Fibroblast of gingiva (primary cell): ENCODE results near the gene FCMR.

Experiments
- DNase-seq: peaks from one replicate; pipeline ENCODE4 v3.0.0-alpha.2; 2011; ENCODE audit warnings: low read depth

The FCMR gene, protein sequence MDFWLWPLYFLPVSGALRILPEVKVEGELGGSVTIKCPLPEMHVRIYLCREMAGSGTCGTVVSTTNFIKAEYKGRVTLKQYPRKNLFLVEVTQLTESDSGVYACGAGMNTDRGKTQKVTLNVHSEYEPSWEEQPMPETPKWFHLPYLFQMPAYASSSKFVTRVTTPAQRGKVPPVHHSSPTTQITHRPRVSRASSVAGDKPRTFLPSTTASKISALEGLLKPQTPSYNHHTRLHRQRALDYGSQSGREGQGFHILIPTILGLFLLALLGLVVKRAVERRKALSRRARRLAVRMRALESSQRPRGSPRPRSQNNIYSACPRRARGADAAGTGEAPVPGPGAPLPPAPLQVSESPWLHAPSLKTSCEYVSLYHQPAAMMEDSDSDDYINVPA

DNA sequence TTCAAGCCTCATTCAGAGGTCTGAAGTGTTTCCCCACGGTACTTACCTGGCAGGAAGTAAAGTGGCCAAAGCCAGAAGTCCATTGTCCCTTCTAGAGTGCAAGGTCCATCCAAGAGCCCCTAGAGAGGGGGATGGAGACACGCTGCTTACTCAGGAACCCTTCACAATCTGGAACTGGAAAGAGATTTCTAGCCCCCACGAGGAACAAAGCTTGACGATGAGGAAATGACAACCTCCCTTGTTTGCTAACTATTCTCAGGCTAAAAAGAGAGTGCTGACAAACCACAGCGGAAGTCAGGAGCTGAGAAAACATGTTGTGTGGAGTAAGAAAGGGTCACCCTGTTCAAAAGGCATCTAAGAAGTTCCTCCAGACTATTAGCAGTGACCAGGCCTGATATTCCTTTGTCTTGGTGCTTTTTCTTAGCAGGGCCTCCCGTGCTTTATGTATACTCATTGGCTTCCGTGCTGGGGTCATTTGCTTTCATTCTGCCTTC is at the start of gene FCMR:
TSS of gene FCMR (minus strand) at position 170 of the 494 bp plus-strand sequence. CDS start at position 83, 87 bp downstream.
- no peak for DNase-seq

DNA sequence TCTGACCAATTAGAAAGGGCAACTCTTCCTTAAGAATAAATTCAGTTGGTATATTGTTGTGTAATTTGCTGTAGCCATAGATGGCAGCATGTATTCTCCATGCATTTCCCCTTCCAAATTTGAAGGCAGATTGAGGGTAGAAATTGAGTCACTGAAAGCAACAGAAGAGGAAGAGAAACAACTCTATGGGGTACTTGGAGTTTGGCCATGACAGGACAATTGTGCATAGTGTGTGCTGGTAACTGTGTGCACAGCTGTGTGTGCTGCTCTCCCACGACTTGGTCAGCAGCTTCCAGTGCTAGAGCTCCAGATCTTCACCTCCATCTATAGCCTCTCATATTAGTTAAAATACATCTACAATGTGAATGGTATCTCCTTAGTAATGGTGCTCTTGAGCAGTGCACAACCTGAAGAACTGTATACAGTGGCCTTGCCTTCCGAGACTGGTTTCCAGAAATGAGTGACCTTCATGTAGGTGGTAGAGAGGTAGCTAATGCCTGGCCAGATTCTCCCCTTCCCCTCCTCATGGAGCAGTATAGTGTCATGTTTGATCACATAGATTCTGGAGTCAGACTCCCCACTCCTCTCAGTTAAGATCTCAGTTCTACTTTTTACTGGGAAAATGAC is 49.4 kb upstream of the FCMR start:
- no peak for DNase-seq

DNA sequence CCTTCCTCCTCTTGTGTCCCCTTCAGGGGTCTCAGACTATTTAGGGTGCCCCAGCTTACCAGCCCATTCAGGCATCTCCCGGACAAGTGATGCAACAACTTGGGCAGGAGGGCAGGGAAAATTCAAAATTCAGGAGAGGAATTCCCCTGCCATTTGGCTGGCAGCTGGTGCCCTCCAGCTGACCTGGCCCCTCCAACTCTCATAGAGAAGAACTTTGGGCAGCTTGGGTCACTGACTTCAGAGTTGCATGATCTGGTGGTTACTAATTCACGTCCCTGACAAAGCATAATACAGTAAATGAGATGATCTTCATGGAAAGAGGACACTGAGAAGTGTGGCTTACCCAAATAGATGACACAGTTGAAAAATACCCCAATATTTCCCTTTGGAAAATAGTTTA is 48.7 kb upstream of the FCMR start, which contains the start of gene FCAMR:
TSS of gene FCAMR (minus strand) at position 15 of the 400 bp plus-strand sequence. CDS start 335 bp downstream, outside the sequence.
- no peak for DNase-seq

DNA sequence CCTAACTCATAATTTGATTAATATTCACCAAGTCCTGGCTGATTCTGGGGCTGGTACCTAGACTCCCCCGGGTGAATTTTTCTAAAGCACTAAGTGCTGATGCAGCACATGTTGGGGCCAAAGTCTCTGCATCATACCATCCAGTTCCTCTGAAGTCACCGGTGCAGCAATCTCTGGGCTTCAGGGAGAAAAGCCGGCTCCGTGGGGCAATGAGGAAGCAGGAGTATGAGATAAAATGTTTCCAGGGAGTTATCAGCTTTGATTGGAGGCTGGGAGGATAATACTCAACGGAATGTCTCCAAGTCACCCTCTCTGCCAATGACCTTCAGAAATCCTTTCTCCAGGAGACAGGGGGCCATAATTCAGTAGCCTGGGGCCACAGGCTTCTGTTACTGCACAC is 47.3 kb upstream of the FCMR start:
- no peak for DNase-seq

DNA sequence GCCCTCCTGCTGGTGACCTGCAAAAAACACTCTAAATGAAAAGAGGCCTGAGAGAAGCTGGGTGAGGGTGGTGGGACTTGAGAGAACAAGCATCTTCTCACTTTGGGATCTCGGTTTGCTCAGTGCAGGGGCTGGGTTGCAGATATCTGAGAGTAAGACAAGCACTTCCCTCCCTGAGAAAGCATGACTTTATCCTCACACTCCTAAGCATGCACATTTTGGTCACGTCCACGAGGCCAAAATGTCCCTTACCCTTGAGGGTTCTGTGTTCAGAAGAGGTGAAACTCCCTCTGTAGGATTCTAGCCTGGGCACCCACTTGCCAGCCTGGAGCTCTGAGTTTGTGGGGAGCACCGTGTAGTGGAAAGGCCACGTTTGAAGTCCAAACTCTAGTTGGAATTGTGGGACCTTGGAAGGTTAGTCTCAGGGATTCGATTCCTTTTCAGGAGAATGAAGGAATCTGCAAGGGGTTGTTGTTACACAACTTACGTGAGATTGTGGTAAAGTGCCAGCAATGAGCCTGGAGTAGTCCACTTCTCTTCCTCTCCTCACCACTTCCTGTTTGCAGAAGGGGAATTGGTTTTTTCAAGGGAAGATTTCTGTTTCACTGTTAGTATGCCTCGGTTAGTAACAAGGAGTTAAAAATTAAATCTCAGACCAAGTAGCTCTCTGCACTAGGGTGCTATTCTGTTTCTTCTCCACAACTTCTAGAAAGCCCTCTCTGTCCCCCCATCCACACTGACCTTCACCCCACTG is 45.5 kb upstream of the FCMR start:
- no peak for DNase-seq

DNA sequence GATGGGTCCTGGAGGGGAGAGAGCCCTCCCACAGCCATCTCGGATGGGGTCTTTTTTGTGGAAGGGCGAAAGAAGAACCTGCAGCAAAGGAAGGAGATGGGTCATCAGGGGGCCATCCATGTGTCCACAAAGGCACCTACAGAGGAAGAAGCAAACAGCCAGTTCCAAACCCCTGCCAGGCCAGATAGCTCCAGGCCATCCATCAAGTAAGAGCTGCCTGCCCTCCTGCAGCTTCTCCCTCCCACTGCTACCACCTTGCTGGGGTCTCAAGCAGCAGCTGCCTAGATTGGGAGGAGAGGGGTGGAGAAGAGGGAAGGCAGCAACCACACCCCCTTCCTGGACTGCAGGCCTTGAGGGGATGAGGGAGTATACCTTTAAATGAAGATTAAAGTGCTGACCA is 44.0 kb upstream of the FCMR start:
- no peak for DNase-seq

DNA sequence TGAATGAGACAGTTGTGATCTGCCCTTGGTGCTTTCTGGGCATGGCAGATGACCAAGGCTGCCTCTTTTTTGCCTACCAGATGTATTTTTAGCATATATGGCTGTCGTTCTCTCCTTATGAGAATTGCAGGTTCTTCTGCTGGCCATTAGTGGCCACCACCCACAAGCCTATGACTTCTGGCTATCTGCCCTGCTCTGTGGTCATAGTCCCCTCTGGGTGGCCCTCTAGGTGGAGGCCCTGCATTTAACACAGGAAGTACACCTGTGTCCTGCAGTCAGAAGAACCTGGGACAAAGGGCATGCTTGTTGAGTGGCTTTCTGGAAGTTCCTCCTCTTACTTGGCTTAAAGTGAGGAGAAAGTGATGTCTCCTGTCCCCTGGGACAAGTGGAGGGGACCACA is 42.0 kb upstream of the FCMR start:
- no peak for DNase-seq

DNA sequence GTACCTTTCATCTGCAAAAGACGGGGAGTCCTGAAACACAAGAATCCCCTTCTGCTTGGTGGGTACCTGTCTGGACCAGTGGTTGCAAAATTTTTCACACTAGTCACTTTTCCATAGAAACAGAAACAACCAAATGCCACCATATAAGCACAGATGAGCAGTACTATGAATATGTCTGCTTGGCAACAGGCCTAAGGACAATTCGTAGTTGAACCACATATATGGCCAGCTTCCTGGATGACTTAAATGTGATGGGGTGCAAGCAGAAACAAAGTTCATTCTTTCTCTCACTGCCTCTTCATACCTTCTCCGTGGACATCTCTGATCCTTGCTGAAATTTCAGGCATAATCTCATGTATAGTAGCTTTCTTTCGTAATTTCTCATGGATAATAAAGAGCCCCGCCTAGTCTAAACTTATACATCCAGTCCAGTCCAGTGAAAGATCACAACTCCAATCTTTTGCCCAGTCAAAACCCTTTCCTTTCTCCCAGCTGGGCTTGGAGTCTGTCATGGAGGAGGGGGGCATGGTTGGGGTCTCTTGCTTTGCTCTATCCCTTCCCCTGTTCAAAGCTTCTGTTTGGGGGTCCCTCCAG is 41.5 kb upstream of the FCMR start:
- no peak for DNase-seq

DNA sequence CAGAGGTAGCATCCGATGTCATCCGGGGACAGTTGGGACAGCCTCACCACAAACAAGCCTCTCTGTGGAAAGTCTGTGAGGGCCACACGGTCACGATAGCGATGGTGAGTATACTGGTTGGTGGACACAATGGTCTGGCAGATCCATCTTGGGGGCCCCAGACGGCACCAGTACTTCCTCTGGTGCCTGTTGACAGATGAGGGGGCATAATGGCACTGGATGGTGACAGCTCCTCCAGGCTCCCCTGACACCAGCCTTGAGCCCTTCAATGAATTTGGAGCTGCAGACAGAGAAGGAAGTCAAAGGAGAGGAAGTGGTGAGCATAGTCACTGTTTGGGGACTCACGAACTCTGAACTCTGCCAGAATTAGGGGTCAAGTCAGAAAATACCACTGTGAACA is 40.5 kb upstream of the FCMR start:
- no peak for DNase-seq

DNA sequence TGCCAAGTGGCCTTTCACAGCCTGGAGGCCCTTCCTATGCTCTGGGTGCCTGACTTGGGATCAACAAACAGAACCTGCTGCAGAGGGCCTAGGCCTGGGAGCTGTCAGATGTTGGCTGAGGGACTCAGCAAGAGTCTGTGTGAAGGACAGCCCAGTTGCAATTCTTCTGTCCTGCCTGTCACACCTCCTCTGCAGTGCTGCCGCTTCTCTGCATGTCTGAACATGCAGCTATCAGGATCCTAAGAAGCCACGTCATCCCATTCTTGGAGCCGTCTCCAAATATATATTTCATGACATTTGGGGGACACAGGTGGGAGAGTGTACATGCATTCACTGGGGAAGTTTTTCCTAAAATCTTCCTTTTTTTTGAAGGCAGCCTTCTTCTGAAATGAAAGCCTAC is 39.9 kb upstream of the FCMR start:
- DNase-seq: no peak

DNA sequence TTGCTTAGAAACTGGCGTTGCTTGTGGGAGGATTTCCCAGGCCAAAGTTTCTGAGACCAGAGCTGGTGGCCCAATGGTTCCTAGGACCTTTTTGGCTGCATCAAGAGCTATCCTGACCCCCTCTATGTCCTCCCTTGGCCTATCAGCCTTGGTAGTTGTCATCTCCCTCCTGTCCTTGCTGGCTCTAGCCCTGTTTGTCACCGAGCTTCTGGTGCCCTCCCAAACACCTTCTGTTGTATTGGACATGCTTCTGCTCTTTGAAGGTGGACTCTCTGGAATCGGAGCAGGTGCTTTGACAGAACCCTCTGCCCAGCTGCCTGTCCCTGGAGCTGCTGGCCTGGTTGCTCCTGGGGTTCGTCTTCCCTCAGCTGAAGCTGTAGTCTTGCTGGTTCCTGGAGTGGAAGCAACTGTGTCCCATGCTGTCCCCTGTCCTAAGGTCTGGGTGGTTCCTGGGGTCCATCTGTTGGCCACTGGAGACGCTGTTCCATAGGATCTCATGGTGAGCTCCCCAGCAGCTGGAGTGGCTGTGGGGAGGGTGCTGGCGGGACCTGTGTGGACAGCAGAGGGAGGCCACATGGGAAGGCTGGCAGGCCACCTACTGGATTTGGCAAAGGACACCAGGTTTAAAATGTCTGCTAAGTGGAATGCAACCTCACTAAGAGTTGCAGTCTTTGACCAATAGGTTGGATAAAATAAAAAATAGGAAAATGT is 39.1 kb upstream of the FCMR start:
- no peak for DNase-seq

DNA sequence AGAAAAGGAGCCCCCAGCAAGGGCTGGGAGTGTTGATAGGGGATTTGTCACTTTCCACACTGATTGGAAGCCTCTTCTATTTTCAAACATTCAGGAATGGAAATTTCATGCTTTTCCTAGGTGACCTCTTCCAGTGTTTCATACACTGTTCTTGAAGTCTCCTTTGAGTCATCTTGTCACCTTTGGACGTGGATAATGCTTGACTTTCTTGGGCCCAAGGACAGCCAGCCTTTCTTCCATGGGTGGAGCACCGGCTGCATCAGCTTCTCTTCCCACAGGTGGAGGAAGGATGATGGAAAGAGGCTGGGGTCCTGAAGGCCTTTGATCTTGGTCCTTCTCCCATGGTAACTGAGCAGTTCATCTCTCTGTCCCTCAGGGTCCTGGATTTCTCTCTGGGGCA is 36.4 kb upstream of the FCMR start:
- no peak for DNase-seq

DNA sequence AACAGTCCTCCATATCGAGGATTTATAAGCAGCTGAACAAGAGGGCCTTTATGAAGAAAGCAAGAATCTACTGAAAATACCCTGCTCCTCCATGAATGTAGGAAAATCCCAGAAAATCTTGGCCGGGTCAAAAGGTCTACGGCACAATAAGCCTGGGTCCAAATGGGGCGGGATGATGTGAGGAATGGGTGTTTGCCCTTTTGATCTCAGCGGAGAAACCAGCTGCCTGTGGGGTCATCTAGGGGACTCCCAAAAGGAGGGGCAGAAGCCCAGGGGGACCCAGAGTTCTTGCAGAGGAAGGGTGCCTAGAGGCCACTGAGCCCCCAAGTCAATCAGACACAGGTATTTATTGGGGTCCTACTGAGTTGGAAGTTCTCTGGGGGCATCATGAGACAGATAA is 35.9 kb upstream of the FCMR start:
- DNase-seq: no peak

DNA sequence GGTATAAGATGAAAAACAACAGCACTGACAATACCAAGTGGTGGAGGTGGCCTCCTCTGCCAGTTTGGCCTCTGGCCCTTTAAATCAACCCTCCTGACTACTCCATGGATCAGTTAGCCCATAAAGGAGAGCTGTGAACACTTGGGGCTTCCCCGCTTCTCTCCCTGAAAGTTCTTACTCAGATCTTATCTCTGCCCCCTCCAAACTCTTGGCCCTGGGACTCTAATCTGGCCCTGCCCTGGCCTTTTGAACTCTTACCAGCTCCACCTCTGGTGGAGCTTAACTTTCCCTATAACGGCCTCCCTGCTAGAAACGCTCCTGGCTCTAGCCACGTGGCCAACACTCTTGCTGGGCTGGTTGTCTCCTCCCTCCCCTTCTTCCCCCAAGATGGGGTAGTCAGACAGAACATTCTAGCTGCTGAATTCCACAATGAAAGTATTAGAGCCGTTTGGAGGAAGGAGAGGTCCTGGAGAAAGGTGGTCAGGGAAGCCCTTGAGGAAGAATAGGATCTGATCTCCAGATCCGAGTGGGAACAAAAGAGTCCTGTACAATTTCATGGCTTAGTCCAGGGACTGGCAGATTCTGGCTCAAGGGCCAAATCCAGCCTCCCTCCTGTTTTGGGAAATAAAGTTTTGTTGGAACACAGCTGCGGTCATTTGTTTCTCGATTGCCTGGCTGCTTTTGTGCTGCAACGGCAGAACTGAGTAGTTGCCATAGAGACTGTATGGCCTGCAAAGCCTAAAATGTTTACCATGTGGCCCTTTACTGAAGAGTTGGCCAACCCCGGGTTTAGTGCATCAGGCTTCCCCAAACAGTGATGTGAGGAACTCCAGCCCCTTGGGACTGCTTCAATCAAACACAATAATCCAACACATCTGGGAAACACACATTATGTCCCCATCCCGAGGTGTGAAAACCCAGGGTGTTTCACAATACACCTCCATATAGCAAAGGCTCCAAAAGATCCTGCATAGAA is 34.0 kb upstream of the FCMR start:
- DNase-seq: peak; percentile 43

DNA sequence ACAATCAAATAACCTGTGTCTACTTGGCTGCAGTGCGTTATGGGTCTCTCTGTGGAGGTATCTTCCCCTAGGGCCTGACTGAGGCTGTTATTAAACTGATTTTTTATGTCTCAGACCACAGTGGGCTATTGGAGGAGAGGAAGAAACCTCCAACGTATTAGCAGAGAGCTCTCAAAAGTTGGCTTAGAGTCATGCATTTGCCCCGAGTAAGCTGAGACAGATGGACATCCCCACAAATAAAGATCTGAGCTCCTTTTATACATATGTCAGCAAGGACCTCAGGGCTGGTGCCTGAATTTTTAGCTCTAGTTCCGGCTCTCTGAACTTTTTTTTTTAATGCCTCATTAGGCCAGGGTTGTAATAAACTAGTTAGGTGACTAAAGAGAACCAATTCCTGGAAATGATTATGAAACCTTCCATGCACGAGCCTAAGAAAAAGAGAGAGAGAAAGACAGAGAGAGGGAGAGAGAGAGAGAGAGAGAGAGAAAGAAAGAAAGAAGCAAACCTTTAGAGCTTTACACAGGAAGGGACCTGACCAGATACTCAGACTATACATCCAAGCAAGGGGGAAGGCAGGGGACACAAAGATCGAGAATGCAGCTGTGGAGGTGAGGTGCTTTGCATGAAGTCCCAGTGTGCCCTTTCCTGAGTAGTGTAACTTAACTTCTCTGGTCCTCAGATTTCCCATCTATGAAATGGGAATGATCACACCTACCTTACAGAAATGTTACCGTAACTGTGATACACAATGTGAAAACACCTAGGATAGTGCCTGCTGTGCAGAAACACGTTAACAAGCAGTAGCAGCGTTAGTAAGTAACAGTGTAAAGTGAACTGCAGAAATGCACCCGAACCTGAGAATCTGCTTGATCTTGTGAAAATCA is 33.0 kb upstream of the FCMR start:
- no peak for DNase-seq

DNA sequence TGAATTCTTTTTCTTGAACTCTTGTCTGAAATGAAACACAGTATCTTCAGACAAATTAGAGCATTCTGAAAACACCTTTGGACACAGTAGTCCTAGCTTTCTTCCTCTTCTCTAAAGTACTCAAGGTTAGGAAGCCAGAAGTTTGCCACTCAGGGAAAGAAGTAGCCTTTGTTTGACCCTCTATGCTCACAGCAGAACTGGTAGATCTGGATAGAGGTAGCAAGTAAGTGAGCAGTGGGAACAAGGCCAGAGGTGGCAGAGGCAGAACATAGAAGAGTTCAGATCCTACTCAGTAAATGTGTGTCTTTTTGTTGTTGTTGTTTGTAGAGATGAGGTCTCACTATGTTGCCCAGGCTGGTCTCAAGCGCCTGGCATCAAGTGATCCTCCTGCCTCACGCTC is 31.9 kb upstream of the FCMR start:
- DNase-seq: no peak

DNA sequence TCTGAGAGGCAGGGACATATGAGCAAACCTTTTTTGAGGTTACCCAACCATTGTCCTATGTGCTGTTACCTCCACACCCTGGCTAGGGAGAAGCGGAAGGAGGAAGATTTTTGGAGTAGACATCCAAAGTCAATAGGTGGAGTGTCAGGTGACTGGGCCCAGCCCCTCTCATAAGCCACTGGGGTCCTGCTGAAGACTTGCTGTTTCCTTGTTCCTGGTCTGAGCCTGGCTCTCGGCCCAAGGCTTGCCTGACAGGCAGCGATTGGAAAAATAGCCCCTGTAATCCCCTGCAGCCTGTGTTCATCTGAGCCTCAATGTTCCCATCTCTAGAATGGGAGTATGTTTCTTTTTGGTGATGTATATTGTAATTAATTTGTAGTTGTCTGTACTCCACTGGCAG is 31.4 kb upstream of the FCMR start:
- no peak for DNase-seq

DNA sequence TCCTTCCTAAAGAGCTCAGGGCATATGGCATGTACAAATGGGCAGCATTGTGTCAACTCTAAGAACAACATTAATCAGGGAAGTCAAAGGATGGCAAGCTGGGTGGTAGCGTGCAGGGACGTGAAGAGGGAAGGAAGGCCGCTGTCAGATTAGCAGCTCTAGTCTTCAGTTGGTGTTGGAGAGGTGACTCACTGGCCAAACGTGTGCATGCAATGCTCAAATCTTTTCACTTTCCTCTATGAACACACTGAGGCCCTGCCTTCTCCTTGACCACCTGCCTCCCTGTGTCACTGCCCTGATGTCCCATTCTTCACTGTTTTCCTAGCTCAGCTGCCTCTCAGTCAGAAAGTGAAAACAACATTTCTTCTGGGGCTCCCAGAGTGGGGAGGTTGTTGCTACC is 30.4 kb upstream of the FCMR start:
- no peak for DNase-seq

DNA sequence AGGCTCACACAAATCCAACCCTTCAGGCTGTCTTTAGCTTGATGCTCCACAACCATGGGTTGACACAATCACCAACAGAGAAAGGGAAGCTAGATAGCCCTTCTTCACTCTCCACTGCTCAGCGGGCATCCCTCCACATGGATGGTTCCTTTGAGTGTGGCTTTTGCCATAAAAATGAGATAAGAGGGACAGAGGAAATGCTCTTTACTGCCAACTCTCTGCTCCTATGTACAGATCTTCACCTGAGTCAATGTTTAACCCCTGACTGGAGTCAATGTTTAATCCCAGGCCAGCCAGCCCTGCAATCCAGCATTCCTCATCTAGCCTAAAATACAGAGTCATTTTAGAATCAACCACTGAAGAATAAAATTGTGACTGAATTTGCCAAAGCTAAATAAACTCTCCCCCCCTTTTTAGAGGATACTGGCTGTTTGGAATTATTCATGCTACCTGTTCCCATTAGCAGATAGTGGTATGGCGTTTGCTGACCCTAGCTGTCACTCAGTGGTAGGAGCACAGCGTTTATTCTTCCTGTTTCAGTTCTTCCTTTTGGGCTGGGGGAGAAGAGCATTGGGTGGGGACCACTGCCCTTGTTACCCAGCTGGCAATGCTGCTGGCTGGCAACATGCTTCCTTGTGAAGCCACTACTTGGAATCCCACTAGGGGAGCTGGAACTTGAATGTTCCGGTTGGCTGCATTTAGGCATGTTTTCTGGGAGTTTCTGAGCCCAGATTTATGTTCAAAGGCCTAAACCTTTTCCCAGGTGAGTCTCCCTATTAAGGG is 29.8 kb upstream of the FCMR start:
- no peak for DNase-seq
